ENCODE measurements around the gene ZDHHC5. TPM values are rescaled to one million over a fixed set of nuclear protein-coding genes. Genes with fewer than 3 reads are reported as not detected.

Gene ZDHHC5

Small RNAs within 50 kb of the gene (small RNA-seq; reads per million reads assigned to genes)
- gene MIR130A (ENCODE audit: low read depth), result 5,874 reads per million, percentile 99 among the genes with 10 or more reads in this experiment
- gene TMX2-CTNND1 (ENCODE audit: low read depth), result not detected
